IPS DF 4.7 (cell line): ENCODE data around the gene YJEFN3.

Source experiments
- DNase-seq: peaks from one replicate; pipeline ENCODE4 v3.0.0-alpha.2; 2013; ENCODE audit warnings: low spot score; ENCODE audit errors: extremely low read depth

YJEFN3 gene

DNA sequence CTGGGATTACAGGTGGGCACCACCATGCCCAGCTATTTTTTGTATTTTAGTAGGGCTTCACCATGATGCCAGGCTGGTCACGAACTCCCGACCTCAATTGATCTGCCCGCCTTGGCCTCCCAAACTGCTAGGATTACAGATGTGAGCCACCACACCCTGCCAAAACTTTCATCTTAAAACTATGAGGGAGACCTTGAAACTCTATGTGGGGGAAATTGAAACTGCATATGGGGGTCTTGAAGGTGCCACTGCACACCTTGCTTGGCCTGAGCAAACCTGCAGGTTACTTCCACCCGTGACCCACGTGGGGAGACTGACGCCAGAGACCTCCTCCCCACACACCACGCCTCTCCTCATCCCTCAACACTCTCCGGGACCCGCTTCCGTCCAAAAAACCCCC is 25.0 kb downstream of the YJEFN3 start:
- no peak for DNase-seq

DNA sequence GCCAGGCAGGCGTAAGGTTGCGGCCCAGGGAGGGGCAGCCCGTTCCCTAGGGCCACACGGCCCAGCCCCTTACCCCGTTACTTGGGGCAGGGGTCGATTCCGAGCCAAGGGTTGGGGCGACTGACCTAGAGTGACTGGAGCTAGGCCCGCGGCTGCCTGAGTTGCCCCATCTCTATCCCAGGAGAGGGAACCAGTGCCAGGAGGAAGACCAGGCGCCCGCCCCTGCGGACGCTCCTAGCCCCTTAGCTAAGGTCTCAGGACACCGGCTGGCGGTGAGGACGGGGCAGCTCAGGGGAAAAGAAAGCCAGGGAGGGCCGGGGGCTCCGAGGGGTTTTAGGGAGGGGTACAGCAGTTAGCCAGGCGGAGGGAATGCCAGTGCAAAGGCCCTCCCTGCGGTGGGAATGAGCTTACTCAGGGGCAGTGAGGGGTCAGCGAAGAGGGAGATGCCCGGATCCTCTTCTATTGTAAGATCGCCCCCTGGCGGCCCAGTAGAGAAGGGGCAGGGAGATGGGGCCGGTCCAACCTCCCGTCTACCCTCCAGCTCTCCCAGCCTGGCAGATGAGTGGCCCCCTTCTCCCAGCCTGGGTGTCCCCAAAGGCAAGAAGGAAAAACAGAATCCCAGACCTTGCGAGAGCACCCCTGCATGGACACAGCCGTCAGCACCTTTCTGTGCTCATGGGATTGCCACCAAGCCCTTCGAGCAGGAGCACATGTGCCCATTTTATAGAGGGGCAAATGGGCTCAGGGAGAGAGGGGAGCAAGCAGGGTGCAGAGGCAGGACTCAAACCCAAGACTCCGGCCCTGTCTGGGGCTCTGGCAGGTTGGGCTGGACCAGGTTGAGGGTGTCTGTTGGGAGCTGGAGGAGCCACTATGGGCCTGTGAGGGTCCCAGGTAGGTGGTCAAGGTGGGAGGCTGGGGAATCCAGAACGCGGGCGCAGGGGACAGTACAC is 25.6 kb downstream of the YJEFN3 start:
- no peak for DNase-seq

DNA sequence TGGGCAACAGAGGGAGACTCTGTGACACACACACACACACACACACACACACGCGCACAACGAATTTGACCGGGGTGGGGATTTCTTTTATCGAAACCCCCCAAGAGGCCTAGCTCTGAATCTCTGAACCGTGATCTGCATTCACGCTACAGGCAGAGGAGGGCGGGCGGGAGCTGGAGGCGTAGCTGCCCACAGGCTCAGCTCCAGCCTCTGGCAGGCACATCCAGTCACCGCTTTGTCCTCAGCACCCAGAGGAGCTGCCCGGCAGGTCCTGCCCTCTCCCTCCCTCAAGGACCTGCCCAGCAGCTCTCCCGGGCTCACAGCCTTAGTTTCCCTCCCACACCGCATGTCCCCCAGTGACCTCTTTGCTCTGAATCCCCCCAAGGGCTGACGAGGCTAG is 29.3 kb downstream of the YJEFN3 start:
- no peak for DNase-seq

DNA sequence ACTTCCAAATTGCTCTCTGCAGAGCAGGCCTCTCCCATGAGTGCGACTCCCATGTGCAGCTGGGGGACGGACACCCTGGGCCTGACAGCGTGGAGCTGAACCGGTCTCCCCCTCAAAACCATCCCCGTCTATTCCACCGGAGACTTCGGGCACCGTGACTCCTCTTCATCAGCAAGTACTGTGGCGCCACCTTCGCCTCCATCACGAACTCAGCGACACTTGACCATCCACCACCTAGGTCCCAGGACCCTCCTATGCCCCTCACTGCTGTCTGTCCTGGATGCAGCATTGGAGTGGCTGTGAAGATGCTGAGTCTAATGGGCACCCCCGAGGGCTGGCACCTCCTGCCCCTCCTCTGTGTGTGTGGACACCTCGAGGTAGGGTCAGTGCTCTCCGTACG is 29.9 kb downstream of the YJEFN3 start:
- no peak for DNase-seq

DNA sequence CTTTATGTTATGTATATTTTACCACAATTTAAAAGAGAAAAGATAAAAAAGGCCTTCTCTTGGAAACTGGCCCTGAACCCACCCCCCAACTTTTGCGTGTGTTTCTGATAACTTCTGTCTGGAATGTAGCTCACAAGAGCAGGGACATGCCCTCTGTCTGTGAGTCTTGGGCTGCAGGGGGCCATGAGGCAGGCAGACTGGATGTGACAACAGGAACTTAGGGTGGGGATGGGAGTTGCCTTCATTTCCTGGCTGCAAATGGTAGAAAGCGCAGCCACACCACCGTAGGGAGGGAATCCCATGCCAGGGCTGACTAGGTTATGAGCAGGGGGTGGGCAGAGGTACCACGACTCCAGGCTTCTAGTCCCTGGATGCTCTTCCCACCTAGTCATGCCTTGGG is 31.2 kb downstream of the YJEFN3 start:
- DNase-seq: no peak

- DNase-seq: no peak
Observed at GRCh38 chr19:19561946-19562664, 33.4 kb downstream of the YJEFN3 start.

DNA sequence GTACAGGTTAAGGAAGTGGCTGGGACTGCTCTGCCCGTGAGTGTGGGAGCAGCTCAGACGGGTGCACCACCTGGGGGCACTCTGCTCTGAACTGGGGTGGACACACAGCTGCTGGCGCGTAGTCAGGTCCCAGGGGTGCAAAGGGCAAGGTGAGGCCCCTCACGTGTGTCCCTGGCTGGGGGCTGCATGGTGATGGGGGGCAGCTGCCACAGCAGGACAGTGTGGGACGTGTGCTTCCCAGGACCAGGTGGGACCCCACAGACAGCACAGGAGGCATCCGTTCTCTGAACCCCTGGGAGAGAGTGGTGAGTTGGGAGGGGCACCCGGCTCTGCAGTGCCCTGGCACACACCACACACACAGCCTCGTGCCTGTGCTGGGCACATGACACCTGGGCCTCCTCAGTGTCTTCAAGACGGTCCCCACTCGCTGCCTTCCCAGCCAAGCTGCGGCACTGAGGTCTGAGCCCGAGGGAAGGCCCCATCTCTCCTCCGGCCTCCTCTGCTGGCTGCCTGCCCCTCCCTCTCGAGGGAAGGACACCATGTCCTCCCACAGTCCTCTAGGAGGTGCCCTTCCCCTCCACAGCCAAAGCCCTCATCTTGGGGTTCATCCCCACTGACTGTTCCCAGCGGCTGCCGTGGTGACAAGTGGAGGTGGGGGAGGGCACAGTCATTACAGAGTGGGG is 34.1 kb downstream of the YJEFN3 start:
- no peak for DNase-seq

GRCh38 chr19:19563348-19563848 is 34.7 kb downstream of the YJEFN3 start:
- no peak for DNase-seq

DNA sequence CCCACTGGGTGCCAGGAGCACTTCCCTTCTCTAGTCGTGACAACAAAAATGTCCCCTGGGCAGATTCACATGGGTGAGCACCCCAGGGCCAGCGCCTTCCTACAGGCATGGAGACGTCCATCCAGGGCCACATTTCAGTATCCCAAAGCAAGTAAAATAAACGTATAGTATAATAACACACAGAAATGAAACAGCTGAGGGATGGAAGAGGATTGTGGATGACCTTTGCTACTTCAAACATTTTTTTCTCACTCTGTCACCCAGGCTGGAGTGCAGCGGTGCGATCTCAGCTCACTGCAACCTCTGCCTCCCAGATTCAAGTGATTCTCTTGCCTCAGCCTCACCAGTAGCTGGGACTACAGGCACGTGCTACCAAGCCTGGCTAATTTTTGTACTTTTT is 37.6 kb downstream of the YJEFN3 start:
- DNase-seq: no peak

DNA sequence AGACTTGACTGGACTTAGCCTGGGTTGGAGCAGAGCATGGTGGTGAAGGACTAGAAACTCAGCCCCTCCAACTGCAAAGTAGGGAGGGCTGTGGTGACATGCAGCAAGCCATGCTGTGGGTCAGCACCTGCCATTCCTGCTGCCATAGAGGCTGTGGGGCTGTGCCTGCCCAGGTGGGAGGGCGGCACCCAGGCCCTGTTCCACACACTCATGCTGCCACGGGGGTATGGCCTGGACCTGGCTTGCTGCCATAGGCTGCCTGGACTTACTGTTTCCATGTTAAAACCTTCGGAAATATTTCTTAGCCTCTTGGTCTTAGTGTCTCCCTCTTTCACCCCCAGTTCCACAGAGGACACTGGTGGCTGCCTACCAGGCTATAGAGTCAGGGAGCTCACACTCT is 38.7 kb downstream of the YJEFN3 start:
- DNase-seq: no peak

DNA sequence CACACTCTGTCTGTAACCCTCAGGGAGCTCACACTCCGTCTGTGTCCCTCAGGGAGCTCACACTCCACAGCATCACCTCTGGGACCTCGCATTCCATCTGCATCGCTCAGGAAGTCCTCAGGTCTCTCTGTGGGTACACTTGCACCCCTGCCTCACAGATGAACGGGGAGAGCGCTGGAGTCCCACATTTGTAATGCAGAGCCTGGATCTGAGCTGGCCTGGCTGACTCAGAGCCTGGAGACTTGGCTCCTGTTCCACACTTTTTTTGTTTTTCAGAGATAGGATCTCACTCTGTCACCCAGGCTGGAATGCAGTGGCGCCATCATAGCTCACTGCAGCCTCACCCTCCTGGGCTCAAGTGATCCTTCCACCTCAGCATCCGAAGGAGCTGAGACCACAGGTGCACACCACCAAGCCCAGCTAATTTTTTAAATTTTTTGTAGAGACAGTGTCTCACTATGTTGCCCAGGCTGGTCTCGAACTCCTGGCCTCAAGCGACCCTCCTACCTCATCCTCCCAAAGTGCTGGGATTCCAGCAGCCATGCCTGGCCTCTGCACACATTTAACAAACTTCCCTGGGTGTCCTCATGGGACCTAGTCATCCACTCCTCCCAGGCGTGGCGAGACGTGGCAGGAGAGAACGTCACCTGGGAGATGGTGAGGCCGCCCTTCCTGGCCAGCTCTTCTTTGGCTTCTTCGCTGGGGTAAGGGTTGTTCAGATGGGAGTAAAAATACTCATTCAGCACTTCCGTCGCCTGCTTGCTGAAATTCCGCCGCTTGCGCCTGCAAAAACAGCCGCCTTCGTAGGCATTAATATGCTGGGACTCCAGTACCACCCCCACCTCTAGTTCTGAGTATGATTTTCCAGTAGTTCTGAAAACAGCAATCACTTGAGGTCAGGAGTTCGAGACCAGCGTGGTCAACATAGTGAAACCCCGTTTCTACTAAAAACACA is 40.4 kb downstream of the YJEFN3 start:
- DNase-seq: no peak

- DNase-seq: no peak
Observed at GRCh38 chr19:19570571-19570970, 41.9 kb downstream of the YJEFN3 start.

GRCh38 chr19:19571071-19571786 is 42.5 kb downstream of the YJEFN3 start:
- DNase-seq: no peak

DNA sequence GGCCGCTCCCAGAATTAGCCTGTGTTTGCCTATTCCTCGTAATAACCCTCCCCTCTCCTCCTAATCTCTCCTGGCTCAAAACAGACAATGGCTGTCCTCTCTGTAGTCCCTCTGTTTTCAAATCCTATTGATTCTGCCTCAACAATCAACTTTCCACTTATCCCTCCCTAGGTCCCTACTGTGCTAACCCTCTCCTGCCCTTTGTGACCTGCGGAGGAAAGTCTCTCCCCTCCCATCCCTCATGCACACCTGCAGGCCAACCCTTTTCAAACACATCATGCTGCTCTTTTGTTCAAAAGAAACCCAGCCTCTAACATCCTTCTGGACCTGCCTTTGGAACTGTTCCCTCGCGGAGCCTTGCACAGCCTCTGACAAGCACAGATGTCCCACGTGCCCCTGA is 46.7 kb downstream of the YJEFN3 start:
- DNase-seq: no peak

DNA sequence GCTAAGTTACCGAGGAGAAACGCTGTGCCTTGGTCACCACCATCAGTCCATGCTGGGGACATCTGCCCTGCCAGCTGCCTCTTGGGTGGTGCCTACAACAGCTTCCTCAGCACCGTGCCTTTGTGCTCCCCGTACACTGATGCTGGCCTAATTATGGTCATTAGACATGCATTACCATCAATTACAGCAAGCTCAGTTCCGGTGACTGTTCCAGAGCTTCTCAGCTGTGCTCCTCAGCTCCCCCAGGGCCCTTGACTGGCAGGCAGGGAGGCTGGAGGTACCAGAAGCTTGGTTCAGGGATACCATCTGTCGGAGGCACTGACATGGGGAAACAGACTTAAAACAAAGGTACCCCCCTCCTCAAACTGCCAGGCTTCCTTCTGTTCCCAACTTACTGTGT is 49.5 kb downstream of the YJEFN3 start:
- no peak for DNase-seq

GRCh38 chr19:19579533-19580361 is 51.0 kb downstream of the YJEFN3 start:
- no peak for DNase-seq

DNA sequence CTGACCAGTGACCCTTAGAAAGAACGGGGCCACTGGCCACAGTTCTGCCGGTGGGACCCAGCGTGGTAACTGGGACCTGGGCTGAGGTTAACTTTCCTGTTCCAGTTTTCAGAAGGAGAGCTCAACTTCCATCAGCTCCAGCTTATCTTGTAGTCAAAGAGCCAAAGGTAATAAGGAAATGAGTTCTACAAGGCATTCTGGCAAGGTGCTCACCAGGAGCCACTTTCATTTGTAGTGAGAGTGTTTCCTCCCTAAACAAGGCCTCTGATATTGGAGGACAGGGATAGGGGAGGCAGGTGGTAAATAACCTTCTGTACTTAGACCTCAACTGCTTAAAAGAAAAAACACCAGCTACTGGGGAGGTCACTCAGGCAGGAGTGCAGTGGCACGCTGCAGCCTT is 51.7 kb downstream of the YJEFN3 start:
- DNase-seq: no peak

DNA sequence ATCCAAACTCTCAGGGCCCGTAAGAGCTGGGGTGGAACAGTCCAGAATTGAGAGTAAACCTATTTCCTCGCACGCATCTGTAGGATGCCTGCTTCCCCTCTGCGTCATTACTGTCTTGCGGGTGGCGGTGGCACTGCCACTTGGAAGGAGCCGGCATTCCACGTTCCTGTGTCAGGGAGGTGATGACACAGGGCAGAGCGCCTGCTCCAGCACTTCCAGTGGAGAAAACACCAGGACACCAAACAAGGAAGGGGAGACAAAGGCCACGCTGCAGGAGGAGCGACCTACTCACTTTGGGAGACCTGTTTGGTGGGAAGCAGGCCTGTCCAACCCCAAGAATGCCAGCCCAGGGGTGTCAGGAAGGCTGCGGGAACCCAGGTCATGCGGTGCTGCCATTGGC is 52.7 kb downstream of the YJEFN3 start:
- no peak for DNase-seq

DNA sequence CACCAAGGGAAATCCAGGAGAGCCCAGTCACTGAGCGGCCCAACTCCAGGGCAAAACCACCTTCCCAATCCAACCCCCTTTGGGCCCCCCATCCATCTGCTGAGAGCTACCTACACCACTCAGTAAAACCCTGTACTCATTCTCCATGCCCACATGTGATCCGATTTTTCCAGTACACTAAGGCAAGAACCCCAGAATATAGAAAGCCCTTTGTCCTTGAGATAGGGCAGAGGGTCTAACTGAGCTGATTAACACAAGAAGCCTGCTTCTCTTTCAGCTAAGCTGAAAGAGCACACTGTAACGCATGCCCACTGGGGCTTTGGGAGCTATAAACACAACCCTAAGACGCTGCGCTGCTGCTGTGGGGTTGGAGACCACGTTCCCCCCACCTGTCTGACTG is 53.8 kb downstream of the YJEFN3 start:
- DNase-seq: no peak
